GM12874 (cell line): Measurements from ENCODE around the gene TENT4B.

Experiments used
- CTCF ChIP-seq: IDR thresholded peaks from 2 replicates; pipeline ENCODE4 v1.5.1; 2011; ENCODE audit warnings: low read depth, mild to moderate bottlenecking, control low read depth, low read length, moderate library complexity; ENCODE audit not compliant: insufficient read depth

TENT4B gene

GRCh38 chr16:50256604-50257003 is 103.5 kb downstream of the TENT4B start:
- no peak for TF ChIP-seq CTCF

- no peak for TF ChIP-seq CTCF
Observed at GRCh38 chr16:50257876-50258275, 104.8 kb downstream of the TENT4B start.

GRCh38 chr16:50259334-50260205 is 106.5 kb downstream of the TENT4B start:
- TF ChIP-seq CTCF, result no peak

GRCh38 chr16:50260206-50261159 is 107.4 kb downstream of the TENT4B start:
- TF ChIP-seq CTCF, result no peak

- no peak for TF ChIP-seq CTCF
Observed at GRCh38 chr16:50261160-50261706, 108.1 kb downstream of the TENT4B start.

GRCh38 chr16:50261707-50262235 is 108.7 kb downstream of the TENT4B start:
- TF ChIP-seq CTCF, result no peak
